Neural progenitor cell (in vitro differentiated cells): Measurements from ENCODE around the gene UBE2Q1.

Source experiments
- CTCF ChIP-seq: fragments of 200-600 bp; sonication (generic); IDR thresholded peaks from 2 replicates; pipeline ENCODE4 v1.5.1; 2017; ENCODE audit warnings: antibody characterized with exemption, mild to moderate bottlenecking
- EZH2 ChIP-seq: fragments of 200-600 bp; sonication (generic); IDR thresholded peaks from 2 replicates; pipeline ENCODE4 v1.6.1; 2017; ENCODE audit warnings: antibody characterized with exemption, mild to moderate bottlenecking, moderate library complexity
- EZH2phosphoT487 ChIP-seq: fragments of 200-600 bp; sonication (generic); IDR thresholded peaks from 2 replicates; pipeline ENCODE4 v1.6.1; 2017; ENCODE audit warnings: antibody characterized with exemption

DNA sequence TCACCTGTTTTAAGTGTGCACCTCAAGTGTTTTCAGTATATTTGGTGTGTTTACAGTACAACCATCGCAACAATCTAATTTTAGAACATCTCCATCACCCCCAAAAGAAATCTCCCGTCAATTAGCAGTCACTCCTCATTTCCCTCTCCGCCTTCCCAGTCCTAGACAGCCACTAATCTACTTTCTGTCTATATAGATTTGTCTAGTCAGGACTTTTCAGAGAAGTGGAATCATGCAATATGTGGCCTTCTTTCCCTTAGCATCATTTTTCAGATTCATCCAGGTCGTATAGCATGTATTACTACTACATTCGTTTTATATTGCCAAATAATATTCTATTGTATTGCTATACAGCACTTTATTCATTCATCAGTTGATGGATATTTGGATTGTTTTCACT is 54.6 kb downstream of the UBE2Q1 start:
- TF ChIP-seq EZH2 = no peak
- TF ChIP-seq CTCF = no peak
- no peak for TF ChIP-seq EZH2phosphoT487
